Gastroesophageal sphincter (tissue), 4 donors: ENCODE data around the gene KRT17. TPM values are rescaled to one million over a fixed set of nuclear protein-coding genes. Genes with fewer than 3 reads are reported as not detected.
A peak's percentile ranks its signal among the peaks of the same experiment; 100 is the strongest.
"Not testable (repeated sequence)": the region's sequence is repeated elsewhere in the genome, so short reads cannot be mapped to it uniquely, and the experiment has no call there.

Source experiments
- ATAC-seq: fragments of 150-250 bp; one replicate; pipeline ENCODE4 v1.9.1; 2016; ENCODE audit warnings: mild to moderate bottlenecking, moderate library complexity
- H3K27ac ChIP-seq, 4 donors: fragments of 200-600 bp; sonication (generic) in 3 of 4; 1 replicate in 3 of 4; 2 replicates in 1 of 4; pipeline ENCODE4 v1.5.1; 2016 to 2019
- H3K27me3 ChIP-seq: fragments of 200-600 bp; sonication (generic); one replicate; pipeline ENCODE4 v1.5.1; 2019
- H3K36me3 ChIP-seq, 2 donors: fragments of 200-600 bp; sonication (generic); one replicate each; pipeline ENCODE4 v1.5.1; 2019; ENCODE audit warnings: control low read depth in 1 of 2
- H3K4me1 ChIP-seq, 3 donors: fragments of 200-600 bp; sonication (generic); 1 replicate in 2 of 3; 2 replicates in 1 of 3; pipeline ENCODE4 v1.5.1; 2016 to 2019; ENCODE audit warnings: control low read depth in 2 of 3
- H3K4me3 ChIP-seq, 2 donors: fragments of 200-600 bp; sonication (generic); one replicate each; pipeline ENCODE4 v1.5.1; 2019; ENCODE audit warnings: mild to moderate bottlenecking in 1 of 2, moderate library complexity in 1 of 2
- H3K9me3 ChIP-seq, 3 donors: fragments of 200-600 bp; sonication (generic); one replicate each; pipeline ENCODE4 v1.5.1; 2017 to 2019; ENCODE audit warnings: control low read depth in 2 of 3
- CTCF ChIP-seq, 4 experiments: fragments of 200-600 bp in 2 of 4; fragments of 450-650 bp in 2 of 4; sonication (generic) in 1 of 4; IDR thresholded peaks; one replicate each; pipeline ENCODE4 v1.5.1; 2017 to 2019; ENCODE audit warnings: antibody characterized with exemption in 4 of 4, mild to moderate bottlenecking in 2 of 4, moderate library complexity in 2 of 4
- EP300 ChIP-seq: sonication (generic); formaldehyde crosslinking; IDR thresholded peaks from one replicate; pipeline ENCODE4 v1.6.1; 2017; ENCODE audit warnings: antibody characterized with exemption, mild to moderate bottlenecking
- POLR2A ChIP-seq, 2 donors: fragments of 450-650 bp; IDR thresholded peaks; one replicate each; pipeline ENCODE4 v1.6.1; 2017; ENCODE audit warnings: antibody characterized with exemption in 2 of 2, mild to moderate bottlenecking in 2 of 2, moderate library complexity in 1 of 2
- POLR2AphosphoS5 ChIP-seq: sonication (generic); formaldehyde crosslinking; IDR thresholded peaks from one replicate; pipeline ENCODE4 v1.6.1; 2017; ENCODE audit warnings: antibody characterized with exemption
- WGBS, 2 donors: methylation state at CpG; one replicate each; pipeline ENCODE4 v1.1.5; 2018; ENCODE audit warnings: low coverage in 1 of 2; 5-methylcytosine and 5-hydroxymethylcytosine counted together
- total RNA-seq, 4 donors: library from RNA; depleted of rRNA; stranded (reverse); fragments of >200 nt; gene quantifications; one replicate each; pipeline ENCODE4 v1.1.0, GENCODE V29; 2016

Gene KRT17
- total RNA-seq, 4 donors from 2014 or later: 7.0 to 18.5 (median 17.4) TPM; not detected in 1

- H3K27me3 ChIP-seq: no peaks in the 10 kb centered on the region
- ATAC-seq: peak; percentile 72
- peak overlapping the region in 3 of 4 donors; percentile 5 to 68 (median 44) for H3K27ac ChIP-seq
- 6% methylated on average over 5 of the region's 22 CpGs; no CpG with 5 or more reads in 1 of the 2 donors for WGBS, 2 donors
- H3K4me3 ChIP-seq: peak overlapping the region; percentile 1 to 38
- TF ChIP-seq POLR2AphosphoS5 (no peak), CTCF (IDR thresholded peaks at IDR 0.05) (peak in 3 of 4 experiments; percentile 92 to 95 (median 93))
- peaks cover 0 to 48% (median 5%) of the 10 kb centered on the region in 3 donors for H3K4me1 ChIP-seq
- H3K36me3 ChIP-seq: no peaks in the 10 kb centered on the region
- no peaks in the 10 kb centered on the region for H3K9me3 ChIP-seq
Measured at GRCh38 chr17:41647940-41648410, 23.6 kb upstream of the KRT17 start.

GRCh38 chr17:41647038-41647813, 22.9 kb upstream of the KRT17 start:
- Histone ChIP-seq H3K27ac (no peak overlapping the region), H3K4me1 (peaks cover 0 to 46% (median 5%) of the 10 kb centered on the region in 3 donors), H3K27me3 (no peaks in the 10 kb centered on the region), H3K9me3 (no peaks in the 10 kb centered on the region), H3K36me3 (no peaks in the 10 kb centered on the region), H3K4me3 (no peak overlapping the region)
- 79 to 83% methylated on average over 10 to 12 of the region's 15 CpGs for WGBS, 2 donors
- no peak for ATAC-seq
- TF ChIP-seq EP300 (no peak), POLR2AphosphoS5 (no peak), POLR2A (IDR thresholded peaks at IDR 0.05) (no peak), CTCF (IDR thresholded peaks at IDR 0.05) (no peak)

GRCh38 chr17:41642252-41643156, 18.1 kb upstream of the KRT17 start:
- TF ChIP-seq POLR2A (IDR thresholded peaks at IDR 0.05): no peak
- no peak for TF ChIP-seq POLR2AphosphoS5
- ATAC-seq: no peak
- H3K27ac ChIP-seq: no peak overlapping the region
- no peaks in the 10 kb centered on the region for H3K27me3 ChIP-seq
- peaks cover 0 to 10% (median 0%) of the 10 kb centered on the region in 3 donors for H3K4me1 ChIP-seq
- H3K36me3 ChIP-seq: no peaks in the 10 kb centered on the region
- H3K9me3 ChIP-seq: no peaks in the 10 kb centered on the region
- H3K4me3 ChIP-seq: no peak overlapping the region
- 81 to 82% methylated on average over 4 to 9 of the region's 13 CpGs for WGBS, 2 donors

- no CpG with 5 or more reads among the region's 5 CpGs for WGBS, 2 donors
- not testable (repeated sequence) for H3K27me3 ChIP-seq, H3K4me1 ChIP-seq, H3K9me3 ChIP-seq, ATAC-seq, H3K4me3 ChIP-seq, H3K27ac ChIP-seq, H3K36me3 ChIP-seq
Measured at GRCh38 chr17:41640596-41640995, 16.2 kb upstream of the KRT17 start.

GRCh38 chr17:41639492-41640473, 15.4 kb upstream of the KRT17 start:
- Histone ChIP-seq H3K9me3 (no peaks in the 10 kb centered on the region), H3K36me3 (no peaks in the 10 kb centered on the region), H3K4me3 (no peak overlapping the region), H3K4me1 (peaks cover 0 to 9% (median 0%) of the 10 kb centered on the region in 3 donors), H3K27me3 (no peaks in the 10 kb centered on the region), H3K27ac (no peak overlapping the region)
- WGBS, 2 donors: 72 to 88% methylated on average over 2 to 5 of the region's 7 CpGs
- no peak for ATAC-seq
- TF ChIP-seq POLR2AphosphoS5 (no peak), EP300 (no peak), CTCF (IDR thresholded peaks at IDR 0.05) (no peak), POLR2A (IDR thresholded peaks at IDR 0.05) (no peak)
